ENCODE results near the gene RANBP6. TPM values are rescaled to one million over a fixed set of nuclear protein-coding genes. Genes with fewer than 3 reads are reported as not detected.
A peak's percentile ranks its signal among the peaks of the same experiment; 100 is the strongest.
"Not testable (repeated sequence)": the region's sequence is repeated elsewhere in the genome, so short reads cannot be mapped to it uniquely, and the experiment has no call there.

RANBP6 gene
- total RNA-seq, result 10 to 100 TPM in 2 of 4 donors, 1 to 10 TPM in 2; 5.9 to 17.7 (median 10.9) TPM

GRCh38 chr9:6015278-6016157, at the start of gene RANBP6:
Gene RANBP6, minus strand, starts transcription at chr9:6015624. Its CDS starts 17 bp downstream, at chr9:6015607.
- Histone ChIP-seq H3K9me3 (no peaks in the 10 kb centered on the region), H3K36me3 (peaks cover 0 to 32% (median 0%) of the 10 kb centered on the region in 3 donors), H3K4me1 (peaks cover 11 to 34% (median 15%) of the 10 kb centered on the region in 3 donors), H3K27me3 (no peaks in the 10 kb centered on the region), H3K27ac (peak within 1 kb of the TSS; percentile 88 to 94 (median 92)), H3K4me3 (peak within 1 kb of the TSS; percentile 48 to 86 (median 76))
- peak in 2 of 4 donors; percentile 24 to 46 for TF ChIP-seq POLR2A (IDR thresholded peaks at IDR 0.05)
- TF ChIP-seq CTCF (IDR thresholded peaks at IDR 0.05), result no peak
- DNase-seq, result peak; percentile 30
- intact Hi-C loops (cut with DNase I), result no loop called here
- 8 to 11% methylated on average over 37 to 42 of the region's 43 CpGs for WGBS, 2 donors

- peaks cover 0 to 14% (median 0%) of the 10 kb centered on the region in 4 donors for H3K27me3 ChIP-seq
- DNase-seq; H3K9me3 ChIP-seq; H3K36me3 ChIP-seq; H3K4me1 ChIP-seq; H3K4me3 ChIP-seq; intact Hi-C loops (cut with DNase I); H3K27ac ChIP-seq: not testable (repeated sequence)
- WGBS, 2 donors, result 75 to 82% methylated on average over 7 of the region's 7 CpGs
Observed at GRCh38 chr9:6063146-6063545, 47.7 kb upstream of the RANBP6 start.

GRCh38 chr9:6055666-6056065, 40.2 kb upstream of the RANBP6 start:
- TF ChIP-seq CTCF (IDR thresholded peaks at IDR 0.05), result no peak
- no peak for TF ChIP-seq POLR2A (IDR thresholded peaks at IDR 0.05)
- no peak for DNase-seq
- H3K9me3 ChIP-seq, result no peaks in the 10 kb centered on the region
- peaks cover 0 to 10% (median 0%) of the 10 kb centered on the region in 3 donors for H3K4me1 ChIP-seq
- no peaks in the 10 kb centered on the region for H3K36me3 ChIP-seq
- intact Hi-C loops (cut with DNase I), result no loop called here
- H3K27ac ChIP-seq, result no peak overlapping the region
- no peak overlapping the region for H3K4me3 ChIP-seq
- H3K27me3 ChIP-seq, result no peaks in the 10 kb centered on the region
- 48 to 71% methylated on average over 3 of the region's 3 CpGs for WGBS, 2 donors

GRCh38 chr9:6055216-6055615, 39.8 kb upstream of the RANBP6 start:
- no peak overlapping the region for H3K27ac ChIP-seq
- peaks cover 0 to 10% (median 0%) of the 10 kb centered on the region in 3 donors for H3K4me1 ChIP-seq
- H3K4me3 ChIP-seq, result no peak overlapping the region
- H3K27me3 ChIP-seq, result no peaks in the 10 kb centered on the region
- no peak for TF ChIP-seq POLR2A (IDR thresholded peaks at IDR 0.05)
- peak in 5 of 6 experiments; percentile 55 to 87 (median 75) for TF ChIP-seq CTCF (IDR thresholded peaks at IDR 0.05)
- 16 to 20% methylated on average over 2 of the region's 2 CpGs for WGBS, 2 donors
- intact Hi-C loops (cut with DNase I), result no loop called here
- no peaks in the 10 kb centered on the region for H3K9me3 ChIP-seq
- H3K36me3 ChIP-seq, result no peaks in the 10 kb centered on the region
- no peak for DNase-seq

- Histone ChIP-seq H3K27ac (no peak overlapping the region), H3K4me3 (no peak overlapping the region), H3K36me3 (no peaks in the 10 kb centered on the region), H3K4me1 (peaks cover 0 to 10% (median 0%) of the 10 kb centered on the region in 3 donors), H3K9me3 (no peaks in the 10 kb centered on the region), H3K27me3 (no peaks in the 10 kb centered on the region)
- no peak for DNase-seq
- intact Hi-C loops (cut with DNase I), result loop anchor here (5.0 kb wide), 3 partner anchors 138 to 253 kb away; no protein-coding TSS in a partner anchor
- WGBS, 2 donors, result 3 to 13% methylated on average over 3 of the region's 3 CpGs
- TF ChIP-seq POLR2A (IDR thresholded peaks at IDR 0.05) (no peak), CTCF (IDR thresholded peaks at IDR 0.05) (peak; percentile 35 to 79 (median 63))
Observed at GRCh38 chr9:6054280-6055099, 39.1 kb upstream of the RANBP6 start.

Measured in esophagus squamous epithelium (tissue), 5 donors.